ENCODE results near the gene LUZP2. TPM values are rescaled to one million over a fixed set of nuclear protein-coding genes. Genes with fewer than 3 reads are reported as not detected.

LUZP2 gene
- total and polyA plus RNA-seq, 12 donors: 11.2 to 72.0 (median 20.6) TPM

GRCh38 chr11:24496386-24496735 is 492 bp upstream of the LUZP2 start:
- no peaks in the 10 kb centered on the region for H3K36me3 ChIP-seq (replicated peaks in 1 of 2)
- no peak for TF ChIP-seq CTCF (IDR thresholded peaks at IDR 0.05)
- TF ChIP-seq POLR2A (IDR thresholded peaks at IDR 0.05): no peak
- intact Hi-C loops (cut with DNase I): no loop called here
- no peaks in the 10 kb centered on the region for H3K9me3 ChIP-seq (replicated peaks in 1 of 3)
- WGBS, 4 donors: 2 to 4% (median 3%) methylated on average over 14 of the region's 14 CpGs
- peak overlapping the region in 2 of 4 donors; percentile 22 to 64 for H3K4me3 ChIP-seq
- H3K4me1 ChIP-seq (replicated peaks in 1 of 2): no peaks in the 10 kb centered on the region
- H3K27me3 ChIP-seq: no peaks in the 10 kb centered on the region
- peak overlapping the region in 2 of 5 donors; percentile 51 to 79 for H3K27ac ChIP-seq
- peak in 1 of 7 donors; percentile 13 for DNase-seq

- Histone ChIP-seq H3K4me1 (replicated peaks in 1 of 2) (no peaks in the 10 kb centered on the region), H3K9me3 (replicated peaks in 1 of 3) (no peaks in the 10 kb centered on the region), H3K27ac (no peak overlapping the region), H3K4me3 (peak overlapping the region in 1 of 4 donors; percentile 64), H3K27me3 (no peaks in the 10 kb centered on the region), H3K36me3 (replicated peaks in 1 of 2) (no peaks in the 10 kb centered on the region)
- intact Hi-C loops (cut with DNase I): no loop called here
- WGBS, 4 donors: 66 to 73% (median 68%) methylated on average over 3 of the region's 3 CpGs
- DNase-seq: no peak
- no peak for TF ChIP-seq CTCF (IDR thresholded peaks at IDR 0.05)
- no peak for TF ChIP-seq POLR2A (IDR thresholded peaks at IDR 0.05)
Observed at GRCh38 chr11:24497831-24498230, 978 bp downstream of the LUZP2 start.

- H3K27me3 ChIP-seq: no peaks in the 10 kb centered on the region
- no peaks in the 10 kb centered on the region for H3K9me3 ChIP-seq (replicated peaks in 1 of 3)
- WGBS, 4 donors: 80 to 94% (median 87%) methylated on average over 7 of the region's 7 CpGs
- intact Hi-C loops (cut with DNase I): no loop called here
- H3K36me3 ChIP-seq (replicated peaks in 1 of 2): no peaks in the 10 kb centered on the region
- no peak overlapping the region for H3K4me3 ChIP-seq
- no peaks in the 10 kb centered on the region for H3K4me1 ChIP-seq (replicated peaks in 1 of 2)
- DNase-seq: no peak
- H3K27ac ChIP-seq: no peak overlapping the region
- TF ChIP-seq POLR2A (IDR thresholded peaks at IDR 0.05) (no peak), CTCF (IDR thresholded peaks at IDR 0.05) (no peak)
Observed at GRCh38 chr11:24502425-24502824, 5.6 kb downstream of the LUZP2 start.

- Histone ChIP-seq H3K9me3 (replicated peaks in 1 of 3) (no peaks in the 10 kb centered on the region), H3K36me3 (replicated peaks in 1 of 2) (no peaks in the 10 kb centered on the region), H3K27me3 (no peaks in the 10 kb centered on the region), H3K27ac (no peak overlapping the region), H3K4me3 (no peak overlapping the region), H3K4me1 (replicated peaks in 1 of 2) (no peaks in the 10 kb centered on the region)
- WGBS, 4 donors: 44 to 53% (median 46%) methylated on average over 3 of the region's 3 CpGs
- intact Hi-C loops (cut with DNase I): no loop called here
- no peak for TF ChIP-seq POLR2A (IDR thresholded peaks at IDR 0.05)
- TF ChIP-seq CTCF (IDR thresholded peaks at IDR 0.05): no peak
- no peak for DNase-seq
Observed at GRCh38 chr11:24509114-24509513, 12.3 kb downstream of the LUZP2 start.

Data from adrenal gland (tissue), 12 donors.